ENCODE data around the gene ADAT3. TPM values are rescaled to one million over a fixed set of nuclear protein-coding genes. Genes with fewer than 3 reads are reported as not detected.

ADAT3 gene
- total and polyA plus RNA-seq, 2 of the 4 experiments (the other 2 are of a cell fraction), result 0.36 to 2.8 TPM

- in situ Hi-C loops (cut with MboI; ENCODE audit: low sequenced_read_pairs), result no loop called here
- Histone ChIP-seq H2BK20ac (ENCODE audit: low read depth, low read length) (no peak overlapping the region), H3K14ac (replicated peaks; ENCODE audit: low read depth, low read length) (no peak overlapping the region), H3K23ac (ENCODE audit: low read depth, low read length) (no peak overlapping the region), H3K18ac (ENCODE audit: low read depth, low read length) (no peak overlapping the region), H3K27ac (ENCODE audit: insufficient read depth, low read length) (no peak overlapping the region), H2AFZ (replicated peaks; ENCODE audit: low read length, poor library complexity) (no peak overlapping the region), H2AK5ac (ENCODE audit: low read depth, low read length) (no peak overlapping the region), H2AK9ac (replicated peaks; ENCODE audit: low read depth, low read length, poor library complexity) (no peak overlapping the region), H2BK5ac (ENCODE audit: low read depth, low read length, poor library complexity, severe bottlenecking) (no peak overlapping the region), H3K27me3 (ENCODE audit: control insufficient read depth, insufficient read depth, low read length) (no peaks in the 10 kb centered on the region), H3K4me1 (ENCODE audit: control insufficient read depth, insufficient read depth, low read length) (no peaks in the 10 kb centered on the region), H3K4me3 (ENCODE audit: insufficient read depth, low read depth, low read length) (no peak overlapping the region), H4K20me1 (ENCODE audit: insufficient read depth, low read length) (peaks cover 20% of the 10 kb centered on the region), H3K4ac (ENCODE audit: low read depth, low read length) (no peak overlapping the region), H3K36me3 (ENCODE audit: control insufficient read depth, insufficient read depth, low read length) (peaks cover 58% of the 10 kb centered on the region), H2BK120ac (ENCODE audit: low read depth, low read length) (no peak overlapping the region), H3K9me3 (ENCODE audit: control insufficient read depth, insufficient read depth, low read length) (no peaks in the 10 kb centered on the region), H3K56ac (ENCODE audit: extremely low read depth, insufficient read depth, low read length) (no peak overlapping the region), H3K9me1 (ENCODE audit: insufficient read depth, low read length) (no peaks in the 10 kb centered on the region), H4K91ac (ENCODE audit: insufficient read depth, low read depth, low read length) (no peak overlapping the region), H4K8ac (ENCODE audit: low read depth in 2 of 2, low read length in 2 of 2) (no peak overlapping the region), H2BK15ac (ENCODE audit: low read depth, low read length) (no peak overlapping the region), H3K79me1 (ENCODE audit: low read depth in 1 of 2, low read length in 2 of 2) (peaks cover 3 to 16% of the 10 kb centered on the region in 2 experiments; a peak in 2 of 4 replicates), H4K5ac (ENCODE audit: low read depth, low read length) (no peak overlapping the region), H3K9ac (ENCODE audit: low read depth, low read length) (no peak overlapping the region), H3K4me2 (ENCODE audit: low read depth, low read length) (no peak overlapping the region)
- dilution Hi-C loops (cut with HindIII; ENCODE audit: low sequenced_read_pairs, unreplicated experiment), result no loop called here
- no TSS peak for BruUV-seq (replicated peaks)
- POLR2A ChIA-PET (ENCODE audit: unreplicated experiment), result no interaction called here
- CTCF ChIA-PET, result no interaction called here
- intact Hi-C loops (cut with micrococcal nuclease), result no loop called here
- DNase-seq, result no peak
- WGBS, 2 experiments (ENCODE audit: extremely low coverage in 2 of 2, insufficient read length in 1 of 2), result 97% methylated on average over 20 of the region's 28 CpGs; no CpG with 5 or more reads in 1 of the 2 experiments
- TF ChIP-seq RAD21 (IDR thresholded peaks at IDR 0.05; ENCODE audit: low read length), result no peak
- TF ChIP-seq BHLHE40 (IDR thresholded peaks at IDR 0.05; ENCODE audit: low read depth, low read length), result no peak
- no peak for TF ChIP-seq FOS (IDR thresholded peaks at IDR 0.05; ENCODE audit: low read depth, low read length)
- no peak for TF ChIP-seq CEBPB (IDR thresholded peaks at IDR 0.05; ENCODE audit: low read depth, low read length)
- TF ChIP-seq USF2 (IDR thresholded peaks at IDR 0.05; ENCODE audit: low read depth, low read length), result no peak
- TF ChIP-seq CHD1 (IDR thresholded peaks at IDR 0.05; ENCODE audit: low read depth, low read length), result no peak
- TF ChIP-seq CTCF (conservative IDR thresholded peaks at IDR 0.05; ENCODE audit: low read depth, low read length), result no peak
- TF ChIP-seq NFE2L2 (IDR thresholded peaks at IDR 0.05; ENCODE audit: low read depth, low read length), result no peak
- ATAC-seq (ENCODE audit: low read depth), result no peak
These were observed 13.8 kb downstream of the ADAT3 start for GRCh38 chr19:1918975-1919374.

Data from IMR-90 (cell line).